ENCODE results near the gene SHISAL1. TPM values are rescaled to one million over a fixed set of nuclear protein-coding genes. Genes with fewer than 3 reads are reported as not detected.
A peak's percentile ranks its signal among the peaks of the same experiment; 100 is the strongest.

Gene SHISAL1
- polyA plus RNA-seq, 1 experiment = 2.4 TPM

DNA sequence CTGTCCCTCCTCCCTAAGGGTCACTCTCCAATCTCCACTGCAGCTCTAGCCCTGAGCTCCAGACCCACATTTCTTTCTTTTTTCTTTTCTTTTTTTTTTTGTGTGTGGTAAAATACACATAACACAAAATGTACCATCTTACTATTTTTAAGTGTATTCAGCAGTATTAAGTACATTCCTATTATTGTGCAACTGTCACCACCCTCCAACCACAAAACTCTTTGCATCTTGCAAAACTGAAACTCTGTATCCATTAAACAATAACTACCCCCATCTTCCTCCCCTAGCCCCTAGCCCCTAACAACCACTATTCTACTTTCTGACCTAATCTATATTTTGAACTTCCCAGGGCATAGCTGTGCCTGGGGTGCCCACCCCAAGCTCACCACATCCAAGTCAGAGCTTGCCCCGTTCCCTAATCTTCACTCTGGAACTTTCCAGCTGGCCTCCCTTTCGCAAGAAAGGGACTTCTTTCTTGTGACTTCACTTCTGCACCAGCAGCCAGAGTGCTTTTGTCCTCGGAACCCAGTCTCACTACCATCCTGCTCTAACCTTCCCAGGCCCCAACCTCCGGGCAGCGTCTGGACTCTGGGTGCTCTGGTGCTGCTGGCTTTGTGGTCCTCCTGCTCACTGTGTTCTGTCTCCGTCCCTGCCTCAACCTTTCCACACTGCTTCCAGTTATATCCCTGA lies 101.3 kb downstream of the SHISAL1 start:
- H3K4me3 ChIP-seq (ENCODE audit: low read depth, low read length) = no peak overlapping the region
- H3K27me3 ChIP-seq (ENCODE audit: control insufficient read depth, insufficient read depth, low read length) = peaks cover 8% of the 10 kb centered on the region
- peaks cover 3% of the 10 kb centered on the region; the same call in 1 of the 2 replicates for H3K9me3 ChIP-seq (ENCODE audit: control insufficient read depth, insufficient read depth, low read length)
- no peak overlapping the region for H3K27ac ChIP-seq (ENCODE audit: low read depth, low read length)
- TF ChIP-seq, protein P1, sequence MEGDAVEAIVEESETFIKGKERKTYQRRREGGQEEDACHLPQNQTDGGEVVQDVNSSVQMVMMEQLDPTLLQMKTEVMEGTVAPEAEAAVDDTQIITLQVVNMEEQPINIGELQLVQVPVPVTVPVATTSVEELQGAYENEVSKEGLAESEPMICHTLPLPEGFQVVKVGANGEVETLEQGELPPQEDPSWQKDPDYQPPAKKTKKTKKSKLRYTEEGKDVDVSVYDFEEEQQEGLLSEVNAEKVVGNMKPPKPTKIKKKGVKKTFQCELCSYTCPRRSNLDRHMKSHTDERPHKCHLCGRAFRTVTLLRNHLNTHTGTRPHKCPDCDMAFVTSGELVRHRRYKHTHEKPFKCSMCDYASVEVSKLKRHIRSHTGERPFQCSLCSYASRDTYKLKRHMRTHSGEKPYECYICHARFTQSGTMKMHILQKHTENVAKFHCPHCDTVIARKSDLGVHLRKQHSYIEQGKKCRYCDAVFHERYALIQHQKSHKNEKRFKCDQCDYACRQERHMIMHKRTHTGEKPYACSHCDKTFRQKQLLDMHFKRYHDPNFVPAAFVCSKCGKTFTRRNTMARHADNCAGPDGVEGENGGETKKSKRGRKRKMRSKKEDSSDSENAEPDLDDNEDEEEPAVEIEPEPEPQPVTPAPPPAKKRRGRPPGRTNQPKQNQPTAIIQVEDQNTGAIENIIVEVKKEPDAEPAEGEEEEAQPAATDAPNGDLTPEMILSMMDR (IDR thresholded peaks at IDR 0.05; ENCODE audit: low read depth, low read length) = no peak
- no peak for DNase-seq (ENCODE audit: low read depth, low spot score)
- ChIA-PET POLR2A (interaction anchor here (0.6 kb wide), 1 partner anchor 238 kb away, joined by 3 read pairs; no protein-coding TSS in a partner anchor), CTCF (interaction anchor here (1.3 kb wide), 1 partner anchor 414 kb away, joined by 3 read pairs; no protein-coding TSS in a partner anchor)

GRCh38 chr22:44210722-44211121 lies 102.0 kb downstream of the SHISAL1 start:
- peaks cover 3% of the 10 kb centered on the region; the same call in 1 of the 2 replicates for H3K9me3 ChIP-seq (ENCODE audit: control insufficient read depth, insufficient read depth, low read length)
- H3K4me3 ChIP-seq (ENCODE audit: low read depth, low read length) = no peak overlapping the region
- TF ChIP-seq, protein P1 (IDR thresholded peaks at IDR 0.05; ENCODE audit: low read depth, low read length) = no peak
- POLR2A ChIA-PET = interaction anchor here (0.6 kb wide), 1 partner anchor 238 kb away, joined by 3 read pairs; no protein-coding TSS in a partner anchor
- H3K27ac ChIP-seq (ENCODE audit: low read depth, low read length) = no peak overlapping the region
- DNase-seq (ENCODE audit: low read depth, low spot score) = peak; percentile 39
- CTCF ChIA-PET = interaction anchor here (1.3 kb wide), 1 partner anchor 415 kb away, joined by 3 read pairs; no protein-coding TSS in a partner anchor
- peaks cover 8% of the 10 kb centered on the region for H3K27me3 ChIP-seq (ENCODE audit: control insufficient read depth, insufficient read depth, low read length)

- no peak overlapping the region for H3K4me3 ChIP-seq (ENCODE audit: low read depth, low read length)
- H3K27me3 ChIP-seq (ENCODE audit: control insufficient read depth, insufficient read depth, low read length) = peaks cover 8% of the 10 kb centered on the region
- TF ChIP-seq, protein P1 (IDR thresholded peaks at IDR 0.05; ENCODE audit: low read depth, low read length) = no peak
- no peak overlapping the region for H3K27ac ChIP-seq (ENCODE audit: low read depth, low read length)
- ChIA-PET POLR2A (no interaction called here), CTCF (no interaction called here)
- H3K9me3 ChIP-seq (ENCODE audit: control insufficient read depth, insufficient read depth, low read length) = peaks cover 2% of the 10 kb centered on the region; the same call in 1 of the 2 replicates
- no peak for DNase-seq (ENCODE audit: low read depth, low spot score)
Observed at GRCh38 chr22:44209343-44209742, 103.4 kb downstream of the SHISAL1 start.

DNA sequence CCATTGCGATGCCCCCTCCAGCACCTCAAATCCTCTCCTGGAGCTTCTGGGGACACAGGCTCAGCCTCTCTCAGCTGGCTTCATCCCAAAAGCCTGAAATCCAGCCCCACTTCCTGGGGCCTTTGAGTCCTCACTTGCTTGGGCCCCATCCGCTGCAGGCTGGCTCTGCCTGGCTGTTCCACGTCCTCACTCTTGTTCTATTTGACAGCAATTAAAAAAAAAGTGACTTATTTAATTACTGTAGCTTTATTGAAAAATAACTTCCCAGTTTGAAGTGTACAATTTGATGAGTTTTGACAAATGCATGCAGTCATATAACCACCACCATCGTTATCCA lies 104.8 kb downstream of the SHISAL1 start:
- Histone ChIP-seq H3K4me3 (ENCODE audit: low read depth, low read length) (no peak overlapping the region), H3K27me3 (ENCODE audit: control insufficient read depth, insufficient read depth, low read length) (peaks cover 8% of the 10 kb centered on the region), H3K27ac (ENCODE audit: low read depth, low read length) (no peak overlapping the region), H3K9me3 (ENCODE audit: control insufficient read depth, insufficient read depth, low read length) (no peaks in the 10 kb centered on the region)
- TF ChIP-seq, protein P1 (IDR thresholded peaks at IDR 0.05; ENCODE audit: low read depth, low read length) = no peak
- no peak for DNase-seq (ENCODE audit: low read depth, low spot score)
- ChIA-PET CTCF (no interaction called here), POLR2A (interaction anchor here (0.6 kb wide), 1 partner anchor 60 kb away, joined by 3 read pairs; no protein-coding TSS in a partner anchor)

Data from AG04450 (cell line).